Measurements from ENCODE around the gene PTPN6. TPM values are rescaled to one million over a fixed set of nuclear protein-coding genes. Genes with fewer than 3 reads are reported as not detected.

PTPN6 gene
- total and polyA plus RNA-seq, 7 donors = 1.3 to 7.6 (median 3.6) TPM

DNA sequence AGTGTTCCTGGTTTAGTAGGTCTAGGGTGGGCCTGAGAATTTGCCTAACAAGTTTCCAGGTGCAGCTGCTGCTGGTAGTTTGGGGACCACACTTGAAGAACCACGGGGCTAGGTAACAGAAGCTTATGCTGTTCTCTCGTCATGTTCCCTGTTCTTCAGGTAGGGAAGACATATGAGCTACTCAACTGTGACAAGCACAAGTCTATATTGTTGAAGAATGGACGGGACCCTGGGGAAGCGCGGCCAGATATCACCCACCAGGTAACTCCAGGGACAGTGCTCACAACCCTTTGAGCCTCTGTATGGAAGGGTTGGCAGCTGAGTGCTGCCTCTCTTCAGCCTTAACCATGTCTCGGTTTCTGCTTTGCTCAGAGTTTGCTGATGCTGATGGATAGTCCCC is 23.0 kb downstream of the PTPN6 start:
- H3K9me3 ChIP-seq = no peaks in the 10 kb centered on the region
- H3K27ac ChIP-seq = no peak overlapping the region
- intact Hi-C loops (cut with DNase I) = no loop called here
- TF ChIP-seq, protein P1, sequence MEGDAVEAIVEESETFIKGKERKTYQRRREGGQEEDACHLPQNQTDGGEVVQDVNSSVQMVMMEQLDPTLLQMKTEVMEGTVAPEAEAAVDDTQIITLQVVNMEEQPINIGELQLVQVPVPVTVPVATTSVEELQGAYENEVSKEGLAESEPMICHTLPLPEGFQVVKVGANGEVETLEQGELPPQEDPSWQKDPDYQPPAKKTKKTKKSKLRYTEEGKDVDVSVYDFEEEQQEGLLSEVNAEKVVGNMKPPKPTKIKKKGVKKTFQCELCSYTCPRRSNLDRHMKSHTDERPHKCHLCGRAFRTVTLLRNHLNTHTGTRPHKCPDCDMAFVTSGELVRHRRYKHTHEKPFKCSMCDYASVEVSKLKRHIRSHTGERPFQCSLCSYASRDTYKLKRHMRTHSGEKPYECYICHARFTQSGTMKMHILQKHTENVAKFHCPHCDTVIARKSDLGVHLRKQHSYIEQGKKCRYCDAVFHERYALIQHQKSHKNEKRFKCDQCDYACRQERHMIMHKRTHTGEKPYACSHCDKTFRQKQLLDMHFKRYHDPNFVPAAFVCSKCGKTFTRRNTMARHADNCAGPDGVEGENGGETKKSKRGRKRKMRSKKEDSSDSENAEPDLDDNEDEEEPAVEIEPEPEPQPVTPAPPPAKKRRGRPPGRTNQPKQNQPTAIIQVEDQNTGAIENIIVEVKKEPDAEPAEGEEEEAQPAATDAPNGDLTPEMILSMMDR (IDR thresholded peaks at IDR 0.05) = no peak
- WGBS, 3 donors = 83 to 95% (median 90%) methylated on average over 6 of the region's 6 CpGs
- H3K4me1 ChIP-seq = peaks cover 23% of the 10 kb centered on the region
- no peak overlapping the region for H3K4me3 ChIP-seq
- ATAC-seq (no peak), DNase-seq (no peak)
- H3K36me3 ChIP-seq (ENCODE audit: insufficient read depth in 1 of 2, low read depth in 1 of 2) = peaks cover 21 to 55% of the 10 kb centered on the region in 2 donors
- H3K27me3 ChIP-seq (ENCODE audit: insufficient read depth in 3 of 3, low read length in 2 of 3) = no peaks in the 10 kb centered on the region

DNA sequence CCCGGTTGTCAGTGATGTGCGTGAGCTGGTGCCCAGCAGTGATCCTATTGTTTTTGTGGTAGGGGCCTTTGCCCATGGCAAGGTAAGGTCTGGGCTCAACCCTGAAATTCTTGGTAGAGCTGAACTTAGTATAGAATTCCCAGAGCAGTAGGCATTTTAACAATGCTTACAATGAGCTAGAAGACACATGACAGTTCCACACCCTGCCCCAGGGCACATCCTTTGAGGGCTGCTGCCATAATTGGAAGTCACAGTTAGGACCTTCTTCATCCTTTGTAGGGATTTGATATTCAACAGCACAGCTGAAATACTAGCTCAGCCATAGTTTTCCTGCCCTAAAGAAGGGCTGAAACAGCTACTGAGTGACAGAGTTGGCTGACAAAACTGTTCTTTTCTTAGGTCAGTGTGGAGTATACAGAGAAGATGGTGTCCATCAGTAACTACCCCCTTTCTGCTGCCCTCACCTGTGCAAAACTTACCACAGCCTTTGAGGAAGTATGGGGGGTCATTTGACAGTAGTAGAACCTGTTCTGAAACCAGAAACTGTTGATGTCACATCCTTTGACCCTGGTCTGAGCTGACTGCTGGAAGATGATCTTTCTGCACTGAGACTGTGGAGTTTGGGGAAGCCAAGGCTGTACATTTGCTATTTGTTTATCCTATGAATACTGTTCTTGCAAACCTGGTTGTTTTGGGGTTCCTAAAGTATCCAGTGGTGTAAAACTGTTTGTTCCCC is 24.3 kb downstream of the PTPN6 start:
- 66 to 81% (median 74%) methylated on average over 2 of the region's 2 CpGs for WGBS, 3 donors
- Histone ChIP-seq H3K27me3 (ENCODE audit: insufficient read depth in 3 of 3, low read length in 2 of 3) (no peaks in the 10 kb centered on the region), H3K4me1 (peaks cover 17% of the 10 kb centered on the region), H3K36me3 (ENCODE audit: insufficient read depth in 1 of 2, low read depth in 1 of 2) (peaks cover 21 to 67% of the 10 kb centered on the region in 2 donors), H3K9me3 (no peaks in the 10 kb centered on the region), H3K27ac (no peak overlapping the region), H3K4me3 (no peak overlapping the region)
- ATAC-seq = no peak
- intact Hi-C loops (cut with DNase I) = no loop called here
- TF ChIP-seq, protein P1 (IDR thresholded peaks at IDR 0.05) = no peak
- DNase-seq = no peak

DNA sequence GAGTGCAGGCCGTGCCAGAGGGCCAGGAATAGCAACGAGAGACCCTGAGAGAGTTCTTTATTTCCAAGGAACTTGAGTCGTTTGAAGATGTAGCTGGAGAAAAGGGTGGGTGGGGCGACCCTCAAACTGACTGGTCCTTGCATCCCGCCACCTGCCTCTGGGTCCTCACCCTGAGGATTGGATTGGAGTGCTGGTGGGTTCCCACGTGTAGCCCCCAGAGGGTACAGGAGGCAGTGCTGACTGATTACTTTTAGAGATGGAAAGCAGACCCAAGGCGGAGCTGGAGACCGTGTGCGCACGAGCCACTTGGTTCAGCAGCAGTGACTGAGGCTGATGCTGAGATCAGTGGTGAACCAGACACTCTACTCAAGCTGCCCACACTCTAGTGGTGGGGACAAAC is 26.5 kb downstream of the PTPN6 start:
- 60 to 70% (median 64%) methylated on average over 10 of the region's 10 CpGs for WGBS, 3 donors
- intact Hi-C loops (cut with DNase I) = no loop called here
- Histone ChIP-seq H3K27ac (no peak overlapping the region), H3K9me3 (no peaks in the 10 kb centered on the region), H3K27me3 (ENCODE audit: insufficient read depth in 3 of 3, low read length in 2 of 3) (no peaks in the 10 kb centered on the region), H3K4me1 (peaks cover 4% of the 10 kb centered on the region), H3K4me3 (no peak overlapping the region), H3K36me3 (ENCODE audit: insufficient read depth in 1 of 2, low read depth in 1 of 2) (peaks cover 30 to 89% of the 10 kb centered on the region in 2 donors)
- ATAC-seq (no peak), DNase-seq (no peak)
- TF ChIP-seq, protein P1 (IDR thresholded peaks at IDR 0.05) = no peak

DNA sequence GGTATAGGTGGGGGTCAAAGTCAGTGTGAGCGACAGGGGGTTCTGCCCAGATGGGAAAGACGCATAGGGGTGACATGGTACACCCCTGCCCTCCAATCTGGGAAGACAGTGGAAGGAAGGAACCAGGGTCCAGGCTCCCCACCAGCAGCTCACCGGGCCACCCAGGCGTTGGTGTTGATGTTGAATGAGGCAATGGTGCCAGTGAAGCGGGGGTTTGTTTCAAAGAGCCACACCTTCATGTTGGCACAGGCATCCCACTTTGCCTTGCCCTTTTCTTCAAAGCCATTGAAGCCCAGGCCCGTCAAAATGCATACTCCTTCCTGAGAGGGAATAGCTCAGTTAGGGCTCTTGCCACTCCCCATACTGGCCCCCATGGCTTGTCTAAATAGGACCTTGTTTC is 27.0 kb downstream of the PTPN6 start:
- intact Hi-C loops (cut with DNase I) = no loop called here
- Histone ChIP-seq H3K36me3 (ENCODE audit: insufficient read depth in 1 of 2, low read depth in 1 of 2) (peaks cover 33 to 94% of the 10 kb centered on the region in 2 donors), H3K27ac (peak overlapping the region; percentile 43), H3K4me1 (peaks cover 2% of the 10 kb centered on the region), H3K9me3 (no peaks in the 10 kb centered on the region), H3K27me3 (ENCODE audit: insufficient read depth in 3 of 3, low read length in 2 of 3) (no peaks in the 10 kb centered on the region), H3K4me3 (no peak overlapping the region)
- no peak for DNase-seq
- no peak for ATAC-seq
- WGBS, 3 donors = 76 to 80% (median 79%) methylated on average over 6 of the region's 6 CpGs
- TF ChIP-seq, protein P1 (IDR thresholded peaks at IDR 0.05) = no peak

DNA sequence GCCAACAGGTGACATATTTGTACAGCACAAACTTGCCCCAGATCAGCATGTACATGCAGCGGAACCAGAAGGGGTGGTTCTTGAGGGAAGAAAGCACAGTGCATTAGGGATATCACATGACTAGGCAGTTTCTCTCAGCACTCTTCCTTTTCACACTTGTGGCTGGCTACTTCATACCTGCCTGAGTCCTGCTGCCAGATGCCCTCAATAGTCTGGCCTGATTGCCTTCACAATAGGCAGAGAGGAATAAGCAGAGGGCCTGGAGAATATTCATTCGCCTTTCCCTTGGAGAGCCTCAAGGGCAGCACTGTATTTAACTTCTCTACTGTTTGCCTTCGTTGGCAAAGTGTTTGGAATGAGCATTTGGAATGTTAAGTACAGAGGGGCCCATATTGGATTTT is 27.5 kb downstream of the PTPN6 start:
- TF ChIP-seq, protein P1 (IDR thresholded peaks at IDR 0.05) = no peak
- no peak for DNase-seq
- intact Hi-C loops (cut with DNase I) = no loop called here
- peak in 1 of 4 donors; percentile 22 for ATAC-seq
- no peak overlapping the region for H3K4me3 ChIP-seq
- peak overlapping the region; percentile 43 for H3K27ac ChIP-seq
- H3K27me3 ChIP-seq (ENCODE audit: insufficient read depth in 3 of 3, low read length in 2 of 3) = no peaks in the 10 kb centered on the region
- WGBS, 3 donors = 73 to 88% (median 78%) methylated on average over 3 of the region's 3 CpGs
- H3K4me1 ChIP-seq = no peaks in the 10 kb centered on the region
- H3K36me3 ChIP-seq (ENCODE audit: insufficient read depth in 1 of 2, low read depth in 1 of 2) = peaks cover 36 to 98% of the 10 kb centered on the region in 2 donors
- no peaks in the 10 kb centered on the region for H3K9me3 ChIP-seq
